Activated T-helper 1 cell treated with anti-CD3 and anti-CD28 coated beads, Interleukin-12 subunit alpha, Interleukin-12 subunit beta, Interleukin-2, Interleukin-4 antibody, amounts not matched to agents 30 ng/mL and 10 ng/mL and 1 ng/mL, durations not matched to agents 14 hours and 24 hours and 36 hours (primary cell): Measurements from ENCODE around the gene TYMP. TPM values are rescaled to one million over a fixed set of nuclear protein-coding genes. Genes with fewer than 3 reads are reported as not detected.

Experiments
- DNase-seq: peaks from one replicate; pipeline ENCODE4 v3.0.0; 2021; ENCODE audit warnings: low spot score
- H3K27ac Mint-ChIP-seq: one replicate; pipeline ENCODE4 v1.8.0; 2021; ENCODE audit warnings: mild to moderate bottlenecking, mixed read lengths
- H3K27me3 Mint-ChIP-seq: one replicate; pipeline ENCODE4 v1.8.0; 2022; ENCODE audit warnings: mild to moderate bottlenecking, moderate library complexity, mixed read lengths; ENCODE audit not compliant: insufficient read depth
- H3K36me3 Mint-ChIP-seq: one replicate; pipeline ENCODE4 v1.8.0; 2021; ENCODE audit warnings: low read depth, mixed read lengths
- H3K4me1 Mint-ChIP-seq: one replicate; pipeline ENCODE4 v1.8.0; 2021; ENCODE audit warnings: low read depth, mixed read lengths
- H3K4me3 Mint-ChIP-seq: one replicate; pipeline ENCODE4 v1.8.0; 2021; ENCODE audit warnings: mild to moderate bottlenecking, moderate library complexity, mixed read lengths
- H3K9me3 Mint-ChIP-seq: one replicate; pipeline ENCODE4 v1.8.0; 2021; ENCODE audit warnings: mixed read lengths
- intact Hi-C: fragments of 100-400 bp; cut with micrococcal nuclease; formaldehyde crosslinking; loops from one replicate; pipeline ENCODE4 v1.15.1; 2024
- total RNA-seq: library from RNA; stranded (reverse); gene quantifications from 2 replicates; pipeline ENCODE4 v1.2.3, GENCODE V29; 2022

Gene TYMP
- total RNA-seq, 1 donor from 2014 or later, result 57.2 TPM

- Mint-ChIP-seq H3K27ac (peak within 1 kb of the TSS; percentile 95), H3K9me3 (no peaks in the 10 kb centered on the region), H3K4me1 (peaks cover 24% of the 10 kb centered on the region), H3K27me3 (no peaks in the 10 kb centered on the region), H3K36me3 (peaks cover 13% of the 10 kb centered on the region), H3K4me3 (peak within 1 kb of the TSS; percentile 96)
- DNase-seq, result peak; percentile 97
- intact Hi-C loops, result loop anchor here (1.0 to 2.0 kb wide), 10 partner anchors 17 to 307 kb away; partner anchors contain the start of genes ADM2, ARSA, CHKB and PPP6R2
Observed at GRCh38 chr22:50507991-50508884, 21.6 kb downstream of the TYMP start, which contains the start of gene NCAPH2. Gene NCAPH2 (plus strand): TSS chr22:50508224. CDS start chr22:50508338, 114 bp downstream.

- peak; percentile 88 for DNase-seq
- H3K27ac Mint-ChIP-seq, result peak within 1 kb of the TSS; percentile 95
- peaks cover 13% of the 10 kb centered on the region for H3K36me3 Mint-ChIP-seq
- no peaks in the 10 kb centered on the region for H3K9me3 Mint-ChIP-seq
- H3K4me3 Mint-ChIP-seq, result peak within 1 kb of the TSS; percentile 96
- H3K27me3 Mint-ChIP-seq, result no peaks in the 10 kb centered on the region
- peaks cover 18% of the 10 kb centered on the region for H3K4me1 Mint-ChIP-seq
- intact Hi-C loops, result loop anchor here (1.0 kb wide), 2 partner anchors 26 to 32 kb away; partner anchors contain the start of genes ADM2 and SBF1
Observed at GRCh38 chr22:50507421-50507990, 22.3 kb downstream of the TYMP start, which contains the start of gene LMF2. Gene LMF2 (minus strand): TSS chr22:50507702. CDS start chr22:50507675, 27 bp downstream.

GRCh38 chr22:50506611-50507420, 23.0 kb downstream of the TYMP start:
- intact Hi-C loops, result loop anchor here (1.0 kb wide), 2 partner anchors 26 to 32 kb away; partner anchors contain the start of genes ADM2 and SBF1
- no peaks in the 10 kb centered on the region for H3K27me3 Mint-ChIP-seq
- H3K9me3 Mint-ChIP-seq, result no peaks in the 10 kb centered on the region
- peak overlapping the region; percentile 96 for H3K4me3 Mint-ChIP-seq
- no peak for DNase-seq
- peaks cover 13% of the 10 kb centered on the region for H3K4me1 Mint-ChIP-seq
- peaks cover 7% of the 10 kb centered on the region for H3K36me3 Mint-ChIP-seq
- peak overlapping the region; percentile 82 for H3K27ac Mint-ChIP-seq

- no peak for DNase-seq
- intact Hi-C loops, result no loop called here
- H3K27me3 Mint-ChIP-seq, result no peaks in the 10 kb centered on the region
- H3K27ac Mint-ChIP-seq, result no peak overlapping the region
- no peaks in the 10 kb centered on the region for H3K9me3 Mint-ChIP-seq
- peaks cover 7% of the 10 kb centered on the region for H3K36me3 Mint-ChIP-seq
- peaks cover 13% of the 10 kb centered on the region for H3K4me1 Mint-ChIP-seq
- peak overlapping the region; percentile 96 for H3K4me3 Mint-ChIP-seq
Observed at GRCh38 chr22:50505776-50506610, 23.8 kb downstream of the TYMP start.

DNA sequence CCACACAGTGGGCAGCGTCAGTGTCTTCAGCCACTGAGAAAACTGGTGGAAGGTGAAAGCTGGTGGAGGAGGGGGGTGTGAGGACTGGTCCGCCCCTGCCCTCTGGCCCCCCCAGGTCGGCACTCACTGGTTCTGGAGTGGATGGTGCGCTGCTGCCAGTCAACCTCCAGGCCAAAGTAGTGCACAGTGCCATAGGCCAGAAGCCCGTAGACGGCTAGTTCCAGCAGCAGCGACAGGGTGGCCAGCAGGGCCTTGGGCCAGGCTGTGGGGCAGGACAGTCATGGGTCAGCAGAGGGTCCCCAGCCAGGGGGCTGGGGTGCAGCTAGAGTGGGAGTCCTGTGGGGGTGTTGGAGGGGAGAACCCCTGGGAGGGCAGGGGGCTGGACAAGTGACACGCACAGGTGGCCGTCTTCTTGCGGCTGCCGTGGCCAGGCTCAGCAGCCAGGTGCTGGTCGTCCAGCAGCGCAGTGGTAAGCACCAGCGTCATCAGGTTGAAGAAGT, 24.5 kb downstream of the TYMP start:
- Mint-ChIP-seq H3K27me3 (no peaks in the 10 kb centered on the region), H3K4me3 (peak overlapping the region; percentile 59), H3K4me1 (peaks cover 13% of the 10 kb centered on the region), H3K36me3 (peaks cover 7% of the 10 kb centered on the region), H3K27ac (no peak overlapping the region), H3K9me3 (no peaks in the 10 kb centered on the region)
- DNase-seq, result no peak
- intact Hi-C loops, result no loop called here

DNA sequence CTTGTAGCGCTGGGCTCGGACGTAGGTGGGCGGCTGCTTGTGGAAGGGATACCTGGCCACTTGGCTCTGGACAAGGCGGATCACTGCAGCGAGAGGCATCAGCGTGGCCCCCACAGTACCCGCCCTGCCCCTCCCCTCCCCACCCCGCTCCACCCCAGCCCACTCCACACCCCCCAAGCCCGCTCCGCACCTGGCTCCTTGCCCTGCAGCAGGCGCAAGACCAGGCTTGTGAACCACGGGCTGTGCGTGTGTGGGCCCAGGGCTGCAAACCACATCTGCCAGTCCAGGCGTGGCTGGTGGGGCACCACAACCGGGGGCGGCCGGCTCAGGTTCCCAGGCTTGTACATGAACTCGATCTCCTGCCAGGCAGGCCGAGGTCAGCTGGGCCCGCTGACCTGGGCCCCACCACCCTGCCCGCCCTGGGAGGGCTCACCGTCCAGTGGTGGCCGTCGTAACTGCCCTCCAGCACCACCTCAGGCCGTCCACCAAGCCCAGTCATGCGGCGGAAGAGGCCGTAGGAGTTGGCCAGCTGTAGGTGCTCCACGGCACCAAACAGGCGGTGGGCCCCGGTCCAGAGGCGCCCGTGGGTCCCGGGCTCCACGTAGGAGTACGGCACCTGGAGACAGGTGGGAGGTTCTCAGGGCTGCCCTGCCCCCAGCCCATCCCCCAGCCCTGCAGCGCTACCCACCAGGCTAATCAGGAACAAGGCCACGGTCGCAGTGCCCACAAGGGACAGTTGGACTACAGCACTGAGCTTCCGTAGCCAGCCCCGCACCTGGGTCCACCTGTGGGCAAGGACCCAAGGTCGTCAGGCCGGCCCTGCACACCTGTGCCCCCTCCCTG, 25.2 kb downstream of the TYMP start:
- no peak for DNase-seq
- H3K9me3 Mint-ChIP-seq, result no peaks in the 10 kb centered on the region
- no peak overlapping the region for H3K27ac Mint-ChIP-seq
- H3K27me3 Mint-ChIP-seq, result no peaks in the 10 kb centered on the region
- peak overlapping the region; percentile 59 for H3K4me3 Mint-ChIP-seq
- intact Hi-C loops, result no loop called here
- H3K4me1 Mint-ChIP-seq, result peaks cover 11% of the 10 kb centered on the region
- H3K36me3 Mint-ChIP-seq, result peaks cover 7% of the 10 kb centered on the region

- intact Hi-C loops, result no loop called here
- DNase-seq, result no peak
- Mint-ChIP-seq H3K27me3 (no peaks in the 10 kb centered on the region), H3K27ac (no peak overlapping the region), H3K36me3 (peaks cover 4% of the 10 kb centered on the region), H3K4me3 (no peak overlapping the region), H3K4me1 (peaks cover 4% of the 10 kb centered on the region), H3K9me3 (no peaks in the 10 kb centered on the region)
Observed at GRCh38 chr22:50503475-50504145, 26.2 kb downstream of the TYMP start.

GRCh38 chr22:50502628-50503474, 27.0 kb downstream of the TYMP start:
- Mint-ChIP-seq H3K9me3 (no peaks in the 10 kb centered on the region), H3K27ac (no peak overlapping the region), H3K4me1 (peaks cover 10% of the 10 kb centered on the region), H3K4me3 (no peak overlapping the region), H3K27me3 (peaks cover 3% of the 10 kb centered on the region), H3K36me3 (peaks cover 4% of the 10 kb centered on the region)
- intact Hi-C loops, result no loop called here
- no peak for DNase-seq

GRCh38 chr22:50502096-50502495, 27.7 kb downstream of the TYMP start:
- intact Hi-C loops, result no loop called here
- no peak for DNase-seq
- H3K4me1 Mint-ChIP-seq, result peaks cover 10% of the 10 kb centered on the region
- no peak overlapping the region for H3K27ac Mint-ChIP-seq
- peaks cover 5% of the 10 kb centered on the region for H3K27me3 Mint-ChIP-seq
- no peak overlapping the region for H3K4me3 Mint-ChIP-seq
- no peaks in the 10 kb centered on the region for H3K9me3 Mint-ChIP-seq
- peaks cover 4% of the 10 kb centered on the region for H3K36me3 Mint-ChIP-seq

- no peak for DNase-seq
- Mint-ChIP-seq H3K4me3 (no peak overlapping the region), H3K27ac (no peak overlapping the region), H3K36me3 (no peaks in the 10 kb centered on the region), H3K9me3 (no peaks in the 10 kb centered on the region), H3K4me1 (peaks cover 10% of the 10 kb centered on the region), H3K27me3 (peaks cover 7% of the 10 kb centered on the region)
- intact Hi-C loops, result no loop called here
Observed at GRCh38 chr22:50500452-50500851, 29.4 kb downstream of the TYMP start.
